Fibroblast of pulmonary artery (primary cell): ENCODE data around the gene GALNTL6.
A peak's percentile ranks its signal among the peaks of the same experiment; 100 is the strongest.

Source experiments
- DNase-seq: peaks from one replicate; pipeline ENCODE4 v3.0.0-alpha.2; 2010; ENCODE audit warnings: low read depth
- H3K4me3 ChIP-seq: replicated peaks from 2 replicates; pipeline ENCODE4 v1.5.1; 2011; ENCODE audit warnings: low read depth, mild to moderate bottlenecking, control low read depth, low read length, moderate library complexity
- CTCF ChIP-seq: IDR thresholded peaks from 2 replicates; pipeline ENCODE4 v1.5.1; 2011; ENCODE audit warnings: mild to moderate bottlenecking, control low read depth, low read length, inconsistent platforms; ENCODE audit errors: missing control alignments

The GALNTL6 gene

GRCh38 chr4:171857302-171858012 lies 44.3 kb downstream of the GALNTL6 start:
- no peak overlapping the region for H3K4me3 ChIP-seq
- peak; percentile 9 for DNase-seq
- no peak for TF ChIP-seq CTCF

DNA sequence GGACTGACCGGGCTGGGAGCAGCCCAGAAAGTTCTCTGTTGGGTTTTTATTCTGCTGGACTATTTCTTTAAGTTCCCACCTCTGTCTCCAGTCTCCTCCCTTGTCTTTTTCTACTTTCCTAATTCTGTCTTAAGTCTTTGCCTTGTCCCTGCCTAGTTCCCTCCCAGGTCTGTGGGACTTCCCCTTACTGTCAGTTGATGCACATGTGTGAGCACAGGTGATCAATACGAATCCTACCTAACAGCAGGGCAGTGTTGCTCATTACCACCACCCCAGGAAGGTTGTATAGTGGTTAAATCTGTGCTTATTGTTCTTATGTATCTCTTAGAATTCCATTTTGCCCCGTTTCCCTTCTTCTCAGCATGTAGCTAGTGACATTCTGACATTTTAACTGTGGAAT lies 62.1 kb downstream of the GALNTL6 start:
- TF ChIP-seq CTCF = no peak
- no peak overlapping the region for H3K4me3 ChIP-seq
- DNase-seq = no peak

DNA sequence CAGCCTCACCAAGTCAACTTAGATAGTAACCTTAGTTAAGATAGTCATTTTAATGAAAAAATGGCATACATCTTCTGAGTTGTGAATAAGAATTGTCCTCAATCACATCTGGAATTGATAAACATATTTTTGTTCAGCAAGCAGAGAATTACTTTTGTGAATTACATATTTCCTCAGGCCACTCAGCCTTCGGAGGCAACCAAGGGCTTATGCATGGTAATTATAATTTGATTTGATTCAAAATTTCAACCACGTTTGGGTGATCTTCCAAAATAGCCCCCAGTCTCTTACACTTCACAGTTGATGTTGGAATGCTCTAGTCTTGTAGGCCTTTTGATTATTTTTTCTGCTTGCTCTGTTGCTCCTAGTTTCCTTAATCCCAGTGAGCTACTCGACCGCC lies 63.4 kb downstream of the GALNTL6 start:
- no peak for DNase-seq
- TF ChIP-seq CTCF = no peak
- no peak overlapping the region for H3K4me3 ChIP-seq

- no peak overlapping the region for H3K4me3 ChIP-seq
- DNase-seq = peak; percentile 79
These were observed 66.9 kb downstream of the GALNTL6 start for GRCh38 chr4:171880136-171880535.

GRCh38 chr4:171889681-171890080 lies 76.5 kb downstream of the GALNTL6 start:
- no peak for TF ChIP-seq CTCF

More at GRCh38 chr4:171880136-171880535, 66.9 kb downstream of the GALNTL6 start:
- no peak for TF ChIP-seq CTCF

GRCh38 chr4:171891038-171891437 lies 77.8 kb downstream of the GALNTL6 start:
- no peak for TF ChIP-seq CTCF
- H3K4me3 ChIP-seq = no peak overlapping the region
- no peak for DNase-seq

More at GRCh38 chr4:171889681-171890080, 76.5 kb downstream of the GALNTL6 start:
- H3K4me3 ChIP-seq = no peak overlapping the region
- DNase-seq = no peak

- no peak overlapping the region for H3K4me3 ChIP-seq
- no peak for DNase-seq
- no peak for TF ChIP-seq CTCF
These were observed 83.2 kb downstream of the GALNTL6 start for GRCh38 chr4:171896426-171896825.
